NB4 (cell line): Measurements from ENCODE around the gene ENTPD6.

Experiments used
- DNase-seq: peaks from one replicate; pipeline ENCODE4 v3.0.0; 2010; ENCODE audit warnings: low read depth
- H3K4me3 ChIP-seq: one replicate; pipeline ENCODE4 v1.5.1; 2011; ENCODE audit warnings: mild to moderate bottlenecking, low read depth, low read length, moderate library complexity
- CTCF ChIP-seq: IDR thresholded peaks from one replicate; pipeline ENCODE4 v1.5.1; 2012; ENCODE audit warnings: low read depth, low read length
- MAX ChIP-seq: IDR thresholded peaks from 2 replicates; pipeline ENCODE4 v1.6.1; 2011; ENCODE audit warnings: low read depth, low read length
- MYC ChIP-seq: IDR thresholded peaks from 2 replicates; pipeline ENCODE4 v1.6.1; 2011; ENCODE audit warnings: low read depth, low read length
- POLR2A ChIP-seq: IDR thresholded peaks from 2 replicates; pipeline ENCODE4 v1.6.1; 2011; ENCODE audit warnings: mild to moderate bottlenecking; ENCODE audit not compliant: insufficient read length; ENCODE audit errors: extremely low read depth

Gene ENTPD6

GRCh38 chr20:25195014-25195961 is at the start of gene ENTPD6:
ENTPD6 (plus strand) TSS chr20:25195712; CDS start chr20:25206537, 10,825 bp downstream.
- peak within 1 kb of the TSS; percentile 81 for H3K4me3 ChIP-seq
- TF ChIP-seq MYC (peak; percentile 86), POLR2A (peak; percentile 62), MAX (peak; percentile 93), CTCF (no peak)

GRCh38 chr20:25146976-25147375 is 48.5 kb upstream of the ENTPD6 start:
- no peak for TF ChIP-seq MYC
- no peak for TF ChIP-seq CTCF
- no peak for TF ChIP-seq MAX
- no peak for TF ChIP-seq POLR2A
- no peak overlapping the region for H3K4me3 ChIP-seq
- DNase-seq: no peak

More at GRCh38 chr20:25195014-25195961, at the start of gene ENTPD6:
- DNase-seq: peak; percentile 93

GRCh38 chr20:25147716-25148115 is 47.8 kb upstream of the ENTPD6 start:
- no peak for TF ChIP-seq CTCF
- no peak for TF ChIP-seq POLR2A
- no peak for TF ChIP-seq MYC
- TF ChIP-seq MAX: no peak
- H3K4me3 ChIP-seq: no peak overlapping the region
- no peak for DNase-seq

- DNase-seq: no peak
- H3K4me3 ChIP-seq: no peak overlapping the region
- TF ChIP-seq MAX (no peak), CTCF (no peak), POLR2A (no peak), MYC (no peak)
Observed at GRCh38 chr20:25148181-25148981, 47.1 kb upstream of the ENTPD6 start.

- no peak for DNase-seq
- no peak overlapping the region for H3K4me3 ChIP-seq
- no peak for TF ChIP-seq MAX
- no peak for TF ChIP-seq MYC
- no peak for TF ChIP-seq POLR2A
- TF ChIP-seq CTCF: no peak
Observed at GRCh38 chr20:25148982-25149846, 46.3 kb upstream of the ENTPD6 start.
